IMR-90 (cell line): ENCODE results near the gene GPX4. TPM values are rescaled to one million over a fixed set of nuclear protein-coding genes. Genes with fewer than 3 reads are reported as not detected.

ENCODE experiments used
- ATAC-seq: fragments of 200-7000 bp; cut with Tn5 transposase; 2 replicates; pipeline ENCODE4 v1.9.1; 2020; ENCODE audit warnings: low read depth, mild to moderate bottlenecking, moderate library complexity
- BruUV-seq: library from RNA; stranded (reverse); fragments of 400-500 nt; replicated peaks from 2 replicates; lab custom pipeline; 2021; lab: Mats Ljungman, UMichigan
- CTCF ChIA-PET: fragments of 300-600 bp; formaldehyde crosslinking; extraction: SDS; loops from one replicate; lab custom pipeline; 2021; ENCODE audit warnings: antibody characterized with exemption; lab: Yijun Ruan, JAX
- POLR2A ChIA-PET: fragments of 300-600 bp; sonication (Branson Sonifier 250); formaldehyde crosslinking; loops from one replicate; lab custom pipeline; 2022; ENCODE audit warnings: antibody characterized with exemption; ENCODE audit not compliant: unreplicated experiment; lab: Charles Lee
- DNase-seq: peaks from one replicate; pipeline ENCODE4 v3.0.0; 2013
- H2AFZ ChIP-seq: replicated peaks from 2 replicates; pipeline ENCODE3; 2013; ENCODE audit warnings: low read length, mild to moderate bottlenecking; ENCODE audit not compliant: poor library complexity
- H2AK5ac ChIP-seq: 2 replicates; pipeline ENCODE4 v1.6.1; 2013; ENCODE audit warnings: low read depth, low read length, inconsistent platforms
- H2AK9ac ChIP-seq: replicated peaks from 2 replicates; pipeline ENCODE3; 2013; ENCODE audit warnings: mild to moderate bottlenecking, low read depth, low read length, moderate library complexity; ENCODE audit not compliant: poor library complexity
- H2BK120ac ChIP-seq: 2 replicates; pipeline ENCODE4 v1.6.1; 2013; ENCODE audit warnings: low read depth, low read length, inconsistent platforms
- H2BK15ac ChIP-seq: 3 replicates; pipeline ENCODE4 v1.6.1; 2013; ENCODE audit warnings: low read depth, low read length, inconsistent platforms
- H2BK20ac ChIP-seq: 2 replicates; pipeline ENCODE4 v1.6.1; 2013; ENCODE audit warnings: low read depth, mild to moderate bottlenecking, inconsistent platforms, low read length, moderate library complexity
- H2BK5ac ChIP-seq: 2 replicates; pipeline ENCODE4 v1.6.1; 2013; ENCODE audit warnings: mild to moderate bottlenecking, low read depth, low read length, inconsistent platforms; ENCODE audit not compliant: poor library complexity, severe bottlenecking
- H3K14ac ChIP-seq: replicated peaks from 2 replicates; pipeline ENCODE4 v1.6.1; 2013; ENCODE audit warnings: low read depth, low read length, inconsistent platforms
- H3K18ac ChIP-seq: 2 replicates; pipeline ENCODE4 v1.6.1; 2013; ENCODE audit warnings: low read depth, low read length, control low read depth
- H3K23ac ChIP-seq: 2 replicates; pipeline ENCODE4 v1.6.1; 2013; ENCODE audit warnings: low read depth, low read length, inconsistent platforms
- H3K27ac ChIP-seq: 2 replicates; pipeline ENCODE4 v1.5.1; 2013; ENCODE audit warnings: mild to moderate bottlenecking, control low read depth, low read length; ENCODE audit not compliant: insufficient read depth
- H3K27me3 ChIP-seq: 2 replicates; pipeline ENCODE4 v1.6.1; 2013; ENCODE audit warnings: low read length; ENCODE audit not compliant: control insufficient read depth, insufficient read depth
- H3K36me3 ChIP-seq: 2 replicates; pipeline ENCODE4 v1.6.1; 2013; ENCODE audit warnings: low read length, mixed read lengths; ENCODE audit not compliant: control insufficient read depth, insufficient read depth
- H3K4ac ChIP-seq: 2 replicates; pipeline ENCODE4 v1.6.1; 2013; ENCODE audit warnings: low read depth, low read length, inconsistent platforms
- H3K4me1 ChIP-seq: 2 replicates; pipeline ENCODE4 v1.6.1; 2013; ENCODE audit warnings: low read length, mixed read lengths; ENCODE audit not compliant: control insufficient read depth, insufficient read depth
- H3K4me2 ChIP-seq: 2 replicates; pipeline ENCODE4 v1.6.1; 2013; ENCODE audit warnings: low read depth, mild to moderate bottlenecking, control low read depth, low read length, moderate library complexity
- H3K4me3 ChIP-seq: 2 replicates; pipeline ENCODE4 v1.5.1; 2013; ENCODE audit warnings: low read depth, mild to moderate bottlenecking, control low read depth, low read length, moderate library complexity; ENCODE audit not compliant: insufficient read depth
- H3K56ac ChIP-seq: 2 replicates; pipeline ENCODE4 v1.6.1; 2013; ENCODE audit warnings: low read length, inconsistent platforms; ENCODE audit not compliant: insufficient read depth; ENCODE audit errors: extremely low read depth
- H3K79me1 ChIP-seq, 2 experiments: 2 replicates each; pipeline ENCODE4 v1.6.1; 2013; ENCODE audit warnings: low read length in 2 of 2, inconsistent platforms in 1 of 2, low read depth in 1 of 2
- H3K9ac ChIP-seq: 2 replicates; pipeline ENCODE4 v1.6.1; 2013; ENCODE audit warnings: low read depth, low read length, control low read depth
- H3K9me1 ChIP-seq: 2 replicates; pipeline ENCODE4 v1.6.1; 2013; ENCODE audit warnings: low read length, inconsistent platforms; ENCODE audit not compliant: insufficient read depth
- H3K9me3 ChIP-seq: 2 replicates; pipeline ENCODE4 v1.6.1; 2013; ENCODE audit warnings: low read length; ENCODE audit not compliant: control insufficient read depth, insufficient read depth
- H4K20me1 ChIP-seq: 2 replicates; pipeline ENCODE4 v1.6.1; 2013; ENCODE audit warnings: low read length, inconsistent platforms; ENCODE audit not compliant: insufficient read depth
- H4K5ac ChIP-seq: 2 replicates; pipeline ENCODE4 v1.6.1; 2013; ENCODE audit warnings: mild to moderate bottlenecking, low read depth, low read length, control low read depth
- H4K8ac ChIP-seq, 2 experiments: 2 replicates each; pipeline ENCODE4 v1.6.1; 2013; ENCODE audit warnings: low read depth in 2 of 2, low read length in 2 of 2, control low read depth in 1 of 2, inconsistent platforms in 1 of 2
- H4K91ac ChIP-seq: 2 replicates; pipeline ENCODE4 v1.6.1; 2013; ENCODE audit warnings: low read depth, low read length, inconsistent platforms; ENCODE audit not compliant: insufficient read depth
- BHLHE40 ChIP-seq: fragments of 150-350 bp; IDR thresholded peaks from 2 replicates; pipeline ENCODE4 v1.6.1; 2016; ENCODE audit warnings: mild to moderate bottlenecking, low read depth, low read length
- CHD1 ChIP-seq: IDR thresholded peaks from 2 replicates; pipeline ENCODE4 v1.6.1; 2012; ENCODE audit warnings: low read depth, low read length, improper control_type of control experiment
- FOS ChIP-seq: fragments of 150-350 bp; IDR thresholded peaks from 2 replicates; pipeline ENCODE4 v1.6.1; 2016; ENCODE audit warnings: low read depth, low read length
- MAFK ChIP-seq: IDR thresholded peaks from 2 replicates; pipeline ENCODE4 v1.6.1; 2012; ENCODE audit warnings: low read depth, low read length, improper control_type of control experiment
- MAZ ChIP-seq: IDR thresholded peaks from 2 replicates; pipeline ENCODE4 v1.6.1; 2012; ENCODE audit warnings: low read depth, mild to moderate bottlenecking, low read length, improper control_type of control experiment, moderate library complexity, borderline replicate concordance
- MXI1 ChIP-seq: IDR thresholded peaks from 2 replicates; pipeline ENCODE4 v1.6.1; 2012; ENCODE audit warnings: low read depth, mild to moderate bottlenecking, low read length, moderate library complexity, borderline replicate concordance
- NFE2L2 ChIP-seq: fragments of 150-350 bp; IDR thresholded peaks from 2 replicates; pipeline ENCODE4 v1.6.1; 2016; ENCODE audit warnings: low read depth, mild to moderate bottlenecking, low read length
- POLR2A ChIP-seq: IDR thresholded peaks from 2 replicates; pipeline ENCODE4 v1.6.1; 2012; ENCODE audit warnings: mild to moderate bottlenecking, low read depth, low read length
- RAD21 ChIP-seq: IDR thresholded peaks from 2 replicates; pipeline ENCODE4 v1.6.1; 2012; ENCODE audit warnings: low read length, improper control_type of control experiment
- RCOR1 ChIP-seq: IDR thresholded peaks from 2 replicates; pipeline ENCODE4 v1.6.1; 2012; ENCODE audit warnings: mild to moderate bottlenecking, low read length, improper control_type of control experiment; ENCODE audit not compliant: insufficient replicate concordance
- RFX5 ChIP-seq: IDR thresholded peaks from 2 replicates; pipeline ENCODE4 v1.8.0; 2012; ENCODE audit warnings: low read depth, mild to moderate bottlenecking, low read length, moderate library complexity
- SMC3 ChIP-seq: fragments of 150-350 bp; IDR thresholded peaks from 2 replicates; pipeline ENCODE4 v1.6.1; 2016; ENCODE audit warnings: low read depth, mild to moderate bottlenecking, antibody characterized with exemption, low read length, moderate library complexity
- USF2 ChIP-seq: fragments of 150-350 bp; IDR thresholded peaks from 2 replicates; pipeline ENCODE4 v1.6.1; 2017; ENCODE audit warnings: mild to moderate bottlenecking, antibody characterized with exemption, low read length, low read depth
- WGBS, 2 experiments: methylation state at CpG; one replicate each; pipeline versions ENCODE4 v1.1.5 to v1.1.7; 2013; ENCODE audit warnings: missing lambda C conversion rate in 2 of 2; ENCODE audit not compliant: insufficient read length in 1 of 2; ENCODE audit errors: extremely low coverage in 2 of 2; 5-methylcytosine and 5-hydroxymethylcytosine counted together
- dilution Hi-C: fragments of 300-500 bp; cut with HindIII; formaldehyde crosslinking; loops from one replicate; pipeline ENCODE4 v1.14.3; 2018; ENCODE audit warnings: low sequenced_read_pairs; ENCODE audit not compliant: unreplicated experiment
- in situ Hi-C: fragments of 300-500 bp; cut with MboI; formaldehyde crosslinking; loops from 3 replicates; pipeline ENCODE4 v1.14.3; 2019; ENCODE audit warnings: low sequenced_read_pairs, inconsistent platforms, mixed read lengths
- intact Hi-C: fragments of 100-400 bp; cut with micrococcal nuclease; formaldehyde crosslinking; loops from 2 replicates; pipeline ENCODE4 v1.10.0; 2022
- polyA plus RNA-seq, 3 experiments: library from polyadenylated mRNA; depleted of rRNA; stranded (reverse); fragments of >200 nt; gene quantifications; 2 replicates each; pipeline ENCODE4 v1.2.3, GENCODE V29; 2012; ENCODE audit warnings: low replicate concordance in 1 of 3
- total RNA-seq: library from RNA; depleted of rRNA; stranded (reverse); fragments of >200 nt; gene quantifications from 2 replicates; pipeline ENCODE4 v1.2.3, GENCODE V29; 2012
- TF ChIP-seq, protein P1 (sequence below): fragments of 150-350 bp; IDR thresholded peaks from 2 replicates; pipeline ENCODE4 v1.6.1; 2016; ENCODE audit warnings: low read depth, mild to moderate bottlenecking, low read length, moderate library complexity, borderline replicate concordance
- TF ChIP-seq, protein P2 (sequence below): conservative IDR thresholded peaks from 2 replicates; pipeline ENCODE4 v1.5.1; 2012; ENCODE audit warnings: mild to moderate bottlenecking, low read depth, low read length, improper control_type of control experiment

GPX4 gene
- total and polyA plus RNA-seq, 2 of the 4 experiments (the other 2 are of a cell fraction), result 357 to 1,083 TPM

- H3K56ac ChIP-seq, result no peak overlapping the region
- no peak overlapping the region for H2BK20ac ChIP-seq
- no peak overlapping the region for H3K18ac ChIP-seq
- no peak overlapping the region for H3K4me3 ChIP-seq
- no peak overlapping the region for H2AFZ ChIP-seq
- ChIA-PET POLR2A (no interaction called here), CTCF (no interaction called here)
- no peaks in the 10 kb centered on the region for H3K9me3 ChIP-seq
- H3K4ac ChIP-seq, result no peak overlapping the region
- WGBS, 2 experiments, result 80% methylated on average over 5 of the region's 11 CpGs; no CpG with 5 or more reads in 1 of the 2 experiments
- peaks cover 21% of the 10 kb centered on the region for H4K20me1 ChIP-seq
- H3K27me3 ChIP-seq, result no peaks in the 10 kb centered on the region
- in situ Hi-C loops (no loop called here), dilution Hi-C loops (no loop called here), intact Hi-C loops (no loop called here)
- no peak overlapping the region for H4K91ac ChIP-seq
- ATAC-seq (no peak), DNase-seq (no peak)
- H3K23ac ChIP-seq, result no peak overlapping the region
- H3K79me1 ChIP-seq, result peaks cover 18 to 58% of the 10 kb centered on the region in 2 experiments
- H2AK5ac ChIP-seq, result no peak overlapping the region
- peaks cover 4% of the 10 kb centered on the region; the same call in 1 of the 2 replicates for H3K9me1 ChIP-seq
- H2BK120ac ChIP-seq, result no peak overlapping the region
- H3K4me1 ChIP-seq, result peaks cover 3% of the 10 kb centered on the region
- H2BK15ac ChIP-seq, result no peak overlapping the region
- H4K8ac ChIP-seq, result no peak overlapping the region
- H3K9ac ChIP-seq, result no peak overlapping the region
- H3K4me2 ChIP-seq, result no peak overlapping the region
- no peak overlapping the region for H2BK5ac ChIP-seq
- H3K27ac ChIP-seq, result no peak overlapping the region
- no TSS peak for BruUV-seq
- H3K36me3 ChIP-seq, result peaks cover 43% of the 10 kb centered on the region
- no peak overlapping the region for H3K14ac ChIP-seq
- TF ChIP-seq CHD1 (no peak), NFE2L2 (no peak), MXI1 (no peak), POLR2A (no peak), SMC3 (no peak), RFX5 (no peak), USF2 (no peak), BHLHE40 (no peak), RCOR1 (no peak), RAD21 (no peak), MAZ (no peak), MAFK (no peak), FOS (no peak)
- TF ChIP-seq, protein P1, sequence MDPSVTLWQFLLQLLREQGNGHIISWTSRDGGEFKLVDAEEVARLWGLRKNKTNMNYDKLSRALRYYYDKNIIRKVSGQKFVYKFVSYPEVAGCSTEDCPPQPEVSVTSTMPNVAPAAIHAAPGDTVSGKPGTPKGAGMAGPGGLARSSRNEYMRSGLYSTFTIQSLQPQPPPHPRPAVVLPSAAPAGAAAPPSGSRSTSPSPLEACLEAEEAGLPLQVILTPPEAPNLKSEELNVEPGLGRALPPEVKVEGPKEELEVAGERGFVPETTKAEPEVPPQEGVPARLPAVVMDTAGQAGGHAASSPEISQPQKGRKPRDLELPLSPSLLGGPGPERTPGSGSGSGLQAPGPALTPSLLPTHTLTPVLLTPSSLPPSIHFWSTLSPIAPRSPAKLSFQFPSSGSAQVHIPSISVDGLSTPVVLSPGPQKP, result no peak
- TF ChIP-seq, protein P2, sequence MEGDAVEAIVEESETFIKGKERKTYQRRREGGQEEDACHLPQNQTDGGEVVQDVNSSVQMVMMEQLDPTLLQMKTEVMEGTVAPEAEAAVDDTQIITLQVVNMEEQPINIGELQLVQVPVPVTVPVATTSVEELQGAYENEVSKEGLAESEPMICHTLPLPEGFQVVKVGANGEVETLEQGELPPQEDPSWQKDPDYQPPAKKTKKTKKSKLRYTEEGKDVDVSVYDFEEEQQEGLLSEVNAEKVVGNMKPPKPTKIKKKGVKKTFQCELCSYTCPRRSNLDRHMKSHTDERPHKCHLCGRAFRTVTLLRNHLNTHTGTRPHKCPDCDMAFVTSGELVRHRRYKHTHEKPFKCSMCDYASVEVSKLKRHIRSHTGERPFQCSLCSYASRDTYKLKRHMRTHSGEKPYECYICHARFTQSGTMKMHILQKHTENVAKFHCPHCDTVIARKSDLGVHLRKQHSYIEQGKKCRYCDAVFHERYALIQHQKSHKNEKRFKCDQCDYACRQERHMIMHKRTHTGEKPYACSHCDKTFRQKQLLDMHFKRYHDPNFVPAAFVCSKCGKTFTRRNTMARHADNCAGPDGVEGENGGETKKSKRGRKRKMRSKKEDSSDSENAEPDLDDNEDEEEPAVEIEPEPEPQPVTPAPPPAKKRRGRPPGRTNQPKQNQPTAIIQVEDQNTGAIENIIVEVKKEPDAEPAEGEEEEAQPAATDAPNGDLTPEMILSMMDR, result no peak
- H2AK9ac ChIP-seq, result no peak overlapping the region
- no peak overlapping the region for H4K5ac ChIP-seq
Measured at GRCh38 chr19:1138121-1138520, 34.3 kb downstream of the GPX4 start.
